Activated CD4-positive, alpha-beta T cell treated with anti-CD3 and anti-CD28 coated beads, Interleukin-2, amount 10 ng/mL, durations not matched to agents 24 days and 14 days (primary cell): ENCODE results near the gene PJA2. TPM values are rescaled to one million over a fixed set of nuclear protein-coding genes. Genes with fewer than 3 reads are reported as not detected.
A peak's percentile ranks its signal among the peaks of the same experiment; 100 is the strongest.

Experiments used
- DNase-seq: peaks from one replicate; pipeline ENCODE4 v3.0.0; 2022
- H3K27ac Mint-ChIP-seq: one replicate; pipeline ENCODE4 v1.8.0; 2022; ENCODE audit warnings: mild to moderate bottlenecking, mixed read lengths
- H3K27me3 Mint-ChIP-seq: one replicate; pipeline ENCODE4 v1.8.0; 2022; ENCODE audit warnings: mixed read lengths
- H3K36me3 Mint-ChIP-seq: one replicate; pipeline ENCODE4 v1.8.0; 2022; ENCODE audit warnings: low read depth, mild to moderate bottlenecking, mixed read lengths
- H3K4me1 Mint-ChIP-seq: one replicate; pipeline ENCODE4 v1.8.0; 2021; ENCODE audit warnings: mixed read lengths
- H3K4me3 Mint-ChIP-seq: one replicate; pipeline ENCODE4 v1.8.0; 2022; ENCODE audit warnings: mild to moderate bottlenecking, moderate library complexity, mixed read lengths
- H3K9me3 Mint-ChIP-seq: one replicate; pipeline ENCODE4 v1.8.0; 2021; ENCODE audit warnings: mixed read lengths
- intact Hi-C: fragments of 100-400 bp; cut with micrococcal nuclease; formaldehyde crosslinking; loops from one replicate; pipeline ENCODE4 v1.15.1; 2023
- total RNA-seq: library from RNA; stranded (reverse); gene quantifications from 2 replicates; pipeline ENCODE4 v1.2.3, GENCODE V29; 2022

The PJA2 gene
- total RNA-seq, 1 donor from 2014 or later: 39.4 TPM

- H3K4me3 Mint-ChIP-seq: no peak overlapping the region
- no peaks in the 10 kb centered on the region for H3K9me3 Mint-ChIP-seq
- no peaks in the 10 kb centered on the region for H3K27me3 Mint-ChIP-seq
- H3K27ac Mint-ChIP-seq: no peak overlapping the region
- peaks cover 2% of the 10 kb centered on the region for H3K4me1 Mint-ChIP-seq
- intact Hi-C loops: no loop called here
- peaks cover 19% of the 10 kb centered on the region for H3K36me3 Mint-ChIP-seq
- no peak for DNase-seq
Observed at GRCh38 chr5:109351988-109352864, 57.5 kb downstream of the PJA2 start.

- H3K9me3 Mint-ChIP-seq: no peaks in the 10 kb centered on the region
- no peak for DNase-seq
- H3K36me3 Mint-ChIP-seq: peaks cover 18% of the 10 kb centered on the region
- intact Hi-C loops: no loop called here
- H3K4me3 Mint-ChIP-seq: no peak overlapping the region
- no peaks in the 10 kb centered on the region for H3K27me3 Mint-ChIP-seq
- no peak overlapping the region for H3K27ac Mint-ChIP-seq
- H3K4me1 Mint-ChIP-seq: peaks cover 4% of the 10 kb centered on the region
Observed at GRCh38 chr5:109350537-109351270, 59.1 kb downstream of the PJA2 start.

GRCh38 chr5:109349388-109349787, 60.4 kb downstream of the PJA2 start:
- Mint-ChIP-seq H3K9me3 (no peaks in the 10 kb centered on the region), H3K36me3 (peaks cover 21% of the 10 kb centered on the region), H3K4me3 (no peak overlapping the region), H3K4me1 (peaks cover 4% of the 10 kb centered on the region), H3K27ac (no peak overlapping the region), H3K27me3 (no peaks in the 10 kb centered on the region)
- intact Hi-C loops: no loop called here
- DNase-seq: no peak

- H3K27me3 Mint-ChIP-seq: no peaks in the 10 kb centered on the region
- no peak for DNase-seq
- no peaks in the 10 kb centered on the region for H3K9me3 Mint-ChIP-seq
- no peak overlapping the region for H3K4me3 Mint-ChIP-seq
- peak overlapping the region; percentile 15 for H3K27ac Mint-ChIP-seq
- intact Hi-C loops: no loop called here
- peaks cover 20% of the 10 kb centered on the region for H3K36me3 Mint-ChIP-seq
- H3K4me1 Mint-ChIP-seq: peaks cover 2% of the 10 kb centered on the region
Observed at GRCh38 chr5:109347252-109347888, 62.4 kb downstream of the PJA2 start.

GRCh38 chr5:109345699-109346098, 64.1 kb downstream of the PJA2 start:
- intact Hi-C loops: no loop called here
- Mint-ChIP-seq H3K27ac (no peak overlapping the region), H3K27me3 (no peaks in the 10 kb centered on the region), H3K36me3 (peaks cover 19% of the 10 kb centered on the region), H3K9me3 (no peaks in the 10 kb centered on the region), H3K4me1 (peaks cover 1% of the 10 kb centered on the region), H3K4me3 (no peak overlapping the region)
- DNase-seq: no peak

GRCh38 chr5:109340351-109340750, 69.4 kb downstream of the PJA2 start:
- H3K27me3 Mint-ChIP-seq: no peaks in the 10 kb centered on the region
- no peak overlapping the region for H3K4me3 Mint-ChIP-seq
- H3K36me3 Mint-ChIP-seq: peaks cover 15% of the 10 kb centered on the region
- no peak for DNase-seq
- H3K9me3 Mint-ChIP-seq: no peaks in the 10 kb centered on the region
- H3K4me1 Mint-ChIP-seq: no peaks in the 10 kb centered on the region
- intact Hi-C loops: no loop called here
- no peak overlapping the region for H3K27ac Mint-ChIP-seq

- intact Hi-C loops: no loop called here
- Mint-ChIP-seq H3K9me3 (no peaks in the 10 kb centered on the region), H3K4me3 (no peak overlapping the region), H3K36me3 (peaks cover 8% of the 10 kb centered on the region), H3K27me3 (no peaks in the 10 kb centered on the region), H3K4me1 (no peaks in the 10 kb centered on the region), H3K27ac (no peak overlapping the region)
- DNase-seq: no peak
Observed at GRCh38 chr5:109335114-109335513, 74.7 kb downstream of the PJA2 start.

- Mint-ChIP-seq H3K4me1 (no peaks in the 10 kb centered on the region), H3K27ac (no peak overlapping the region), H3K4me3 (no peak overlapping the region), H3K27me3 (no peaks in the 10 kb centered on the region), H3K9me3 (no peaks in the 10 kb centered on the region), H3K36me3 (peaks cover 6% of the 10 kb centered on the region)
- DNase-seq: peak; percentile 16
- intact Hi-C loops: no loop called here
Observed at GRCh38 chr5:109334056-109334455, 75.7 kb downstream of the PJA2 start.

GRCh38 chr5:109329333-109330237, 80.2 kb downstream of the PJA2 start:
- no peaks in the 10 kb centered on the region for H3K27me3 Mint-ChIP-seq
- H3K36me3 Mint-ChIP-seq: peaks cover 1% of the 10 kb centered on the region
- H3K27ac Mint-ChIP-seq: no peak overlapping the region
- H3K9me3 Mint-ChIP-seq: no peaks in the 10 kb centered on the region
- intact Hi-C loops: no loop called here
- H3K4me1 Mint-ChIP-seq: no peaks in the 10 kb centered on the region
- H3K4me3 Mint-ChIP-seq: no peak overlapping the region
- DNase-seq: peak; percentile 40

GRCh38 chr5:109328626-109329025, 81.1 kb downstream of the PJA2 start:
- H3K27me3 Mint-ChIP-seq: no peaks in the 10 kb centered on the region
- H3K4me1 Mint-ChIP-seq: no peaks in the 10 kb centered on the region
- DNase-seq: no peak
- H3K27ac Mint-ChIP-seq: no peak overlapping the region
- H3K9me3 Mint-ChIP-seq: no peaks in the 10 kb centered on the region
- intact Hi-C loops: no loop called here
- H3K36me3 Mint-ChIP-seq: peaks cover 1% of the 10 kb centered on the region
- H3K4me3 Mint-ChIP-seq: no peak overlapping the region

GRCh38 chr5:109327570-109327969, 82.2 kb downstream of the PJA2 start:
- intact Hi-C loops: no loop called here
- H3K27ac Mint-ChIP-seq: no peak overlapping the region
- no peaks in the 10 kb centered on the region for H3K9me3 Mint-ChIP-seq

GRCh38 chr5:109326919-109327318, 82.9 kb downstream of the PJA2 start:
- no peaks in the 10 kb centered on the region for H3K9me3 Mint-ChIP-seq
- H3K27ac Mint-ChIP-seq: no peak overlapping the region
- H3K4me1 Mint-ChIP-seq: no peaks in the 10 kb centered on the region
- H3K27me3 Mint-ChIP-seq: no peaks in the 10 kb centered on the region
- no peak overlapping the region for H3K4me3 Mint-ChIP-seq
- intact Hi-C loops: no loop called here
- no peak for DNase-seq
- no peaks in the 10 kb centered on the region for H3K36me3 Mint-ChIP-seq

More at GRCh38 chr5:109327570-109327969, 82.2 kb downstream of the PJA2 start:
- H3K4me3 Mint-ChIP-seq: no peak overlapping the region
- H3K27me3 Mint-ChIP-seq: no peaks in the 10 kb centered on the region
- H3K36me3 Mint-ChIP-seq: no peaks in the 10 kb centered on the region
- no peak for DNase-seq
- no peaks in the 10 kb centered on the region for H3K4me1 Mint-ChIP-seq

- Mint-ChIP-seq H3K4me3 (no peak overlapping the region), H3K27ac (no peak overlapping the region), H3K4me1 (no peaks in the 10 kb centered on the region), H3K9me3 (peaks cover 1% of the 10 kb centered on the region), H3K36me3 (no peaks in the 10 kb centered on the region), H3K27me3 (no peaks in the 10 kb centered on the region)
- DNase-seq: no peak
- intact Hi-C loops: no loop called here
Observed at GRCh38 chr5:109325456-109325855, 84.3 kb downstream of the PJA2 start.
